GM19025 (cell line): ENCODE measurements around the gene S100A9.

ENCODE experiments used
- ATAC-seq: cut with Tn5 transposase; IDR thresholded peaks from one replicate; pipeline ENCODE4 v1.9.1; 2021; ENCODE audit warnings: mild to moderate bottlenecking, low read depth, moderate library complexity; ENCODE audit not compliant: unreplicated experiment

Gene S100A9

DNA sequence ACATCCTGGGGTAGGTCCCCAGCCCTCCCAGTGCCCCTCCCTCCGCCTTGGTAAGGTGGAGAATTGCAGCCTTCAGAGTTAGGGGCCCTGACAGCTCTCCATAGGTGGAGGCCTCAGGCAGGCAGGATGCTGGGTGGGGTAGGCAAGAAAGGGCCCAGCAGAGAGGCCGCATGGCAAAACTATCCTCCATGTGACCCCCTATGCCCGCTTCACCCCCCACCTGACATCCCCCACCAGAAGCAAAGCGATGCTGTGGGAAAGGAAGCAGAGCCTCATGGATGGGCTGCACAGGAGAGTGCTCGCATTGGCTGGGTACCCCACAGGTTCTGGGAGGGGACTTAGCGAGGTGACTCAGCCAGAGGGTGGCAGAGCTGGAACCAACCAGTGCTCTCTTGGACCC is 1.6 kb downstream of the S100A9 start:
- ATAC-seq = no peak

DNA sequence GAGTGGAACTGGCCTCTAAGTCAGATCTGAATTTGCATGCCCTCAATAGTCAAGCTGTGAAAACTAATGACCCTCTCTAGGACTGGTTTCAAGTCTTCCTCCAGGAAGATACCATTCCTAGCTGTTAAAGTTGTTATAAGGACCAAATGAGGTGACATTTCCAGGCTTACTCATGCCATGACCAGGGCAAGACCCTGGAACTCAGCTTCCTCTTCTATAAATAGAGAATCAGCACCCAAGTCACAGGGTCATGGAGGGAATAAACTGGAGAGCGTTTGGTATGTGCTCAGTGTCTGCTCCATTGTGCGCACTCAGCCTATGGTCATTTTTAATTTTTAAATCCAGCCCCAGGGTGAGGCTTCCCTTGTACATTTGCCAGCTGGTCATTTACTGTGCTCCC is 2.5 kb downstream of the S100A9 start:
- no peak for ATAC-seq

DNA sequence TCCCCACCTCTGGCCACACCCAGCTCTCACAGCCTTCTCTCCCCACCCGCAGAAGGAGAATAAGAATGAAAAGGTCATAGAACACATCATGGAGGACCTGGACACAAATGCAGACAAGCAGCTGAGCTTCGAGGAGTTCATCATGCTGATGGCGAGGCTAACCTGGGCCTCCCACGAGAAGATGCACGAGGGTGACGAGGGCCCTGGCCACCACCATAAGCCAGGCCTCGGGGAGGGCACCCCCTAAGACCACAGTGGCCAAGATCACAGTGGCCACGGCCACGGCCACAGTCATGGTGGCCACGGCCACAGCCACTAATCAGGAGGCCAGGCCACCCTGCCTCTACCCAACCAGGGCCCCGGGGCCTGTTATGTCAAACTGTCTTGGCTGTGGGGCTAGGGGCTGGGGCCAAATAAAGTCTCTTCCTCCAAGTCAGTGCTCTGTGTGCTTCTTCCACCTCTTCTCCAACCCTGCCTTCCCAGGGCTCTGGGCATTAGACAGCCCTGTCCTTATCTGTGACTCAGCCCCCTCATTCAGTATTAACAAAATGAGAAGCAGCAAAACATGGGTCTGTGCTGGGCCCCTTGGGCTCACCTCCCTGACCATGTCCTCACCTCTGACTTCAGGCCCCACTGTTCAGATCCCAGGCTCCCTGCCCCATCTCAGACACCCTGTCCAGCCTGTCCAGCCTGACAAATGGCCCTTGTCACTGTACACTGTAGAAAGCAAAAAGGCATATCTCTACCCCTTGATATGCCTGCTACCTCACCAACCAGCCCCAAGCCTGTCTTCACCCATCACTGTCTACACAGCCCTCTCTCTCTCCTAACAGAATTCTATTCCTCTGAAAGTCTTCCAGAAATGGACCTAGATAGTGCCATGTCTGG is 3.2 kb downstream of the S100A9 start:
- ATAC-seq = no peak

- no peak for ATAC-seq
Observed at GRCh38 chr1:153361480-153362109, 3.9 kb downstream of the S100A9 start.

DNA sequence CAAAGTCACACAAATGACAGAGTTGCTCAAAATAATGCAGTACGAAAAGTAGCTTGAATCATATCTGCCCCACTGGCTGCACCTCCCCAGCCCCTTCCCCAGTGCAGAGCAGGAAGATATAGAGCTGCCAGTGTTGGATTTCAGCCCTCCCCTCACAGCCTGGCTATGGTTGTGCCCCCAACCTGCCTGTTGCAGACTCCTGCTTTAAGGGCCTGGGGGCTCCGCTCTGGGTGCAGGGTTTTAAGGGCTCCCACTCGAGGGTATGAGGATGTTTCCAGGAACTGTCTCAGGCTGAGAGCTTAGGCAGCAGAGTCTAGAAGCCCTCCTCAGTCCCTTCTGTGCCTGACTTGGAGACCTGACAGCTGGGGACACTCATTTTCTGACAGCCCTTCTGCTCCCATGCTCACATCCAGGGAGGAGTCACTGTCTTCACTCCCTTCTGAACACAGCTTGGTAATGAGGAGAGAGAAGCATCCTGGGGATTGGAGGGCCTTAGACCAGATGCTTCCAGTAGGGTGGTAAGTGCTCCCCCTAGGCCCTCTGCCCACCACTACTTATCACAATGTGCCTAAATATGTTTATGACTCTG is 4.6 kb downstream of the S100A9 start:
- ATAC-seq = no peak

- no peak for ATAC-seq
Observed at GRCh38 chr1:153363641-153364040, 6.0 kb downstream of the S100A9 start.

- no peak for ATAC-seq
Observed at GRCh38 chr1:153364156-153364555, 6.5 kb downstream of the S100A9 start.

DNA sequence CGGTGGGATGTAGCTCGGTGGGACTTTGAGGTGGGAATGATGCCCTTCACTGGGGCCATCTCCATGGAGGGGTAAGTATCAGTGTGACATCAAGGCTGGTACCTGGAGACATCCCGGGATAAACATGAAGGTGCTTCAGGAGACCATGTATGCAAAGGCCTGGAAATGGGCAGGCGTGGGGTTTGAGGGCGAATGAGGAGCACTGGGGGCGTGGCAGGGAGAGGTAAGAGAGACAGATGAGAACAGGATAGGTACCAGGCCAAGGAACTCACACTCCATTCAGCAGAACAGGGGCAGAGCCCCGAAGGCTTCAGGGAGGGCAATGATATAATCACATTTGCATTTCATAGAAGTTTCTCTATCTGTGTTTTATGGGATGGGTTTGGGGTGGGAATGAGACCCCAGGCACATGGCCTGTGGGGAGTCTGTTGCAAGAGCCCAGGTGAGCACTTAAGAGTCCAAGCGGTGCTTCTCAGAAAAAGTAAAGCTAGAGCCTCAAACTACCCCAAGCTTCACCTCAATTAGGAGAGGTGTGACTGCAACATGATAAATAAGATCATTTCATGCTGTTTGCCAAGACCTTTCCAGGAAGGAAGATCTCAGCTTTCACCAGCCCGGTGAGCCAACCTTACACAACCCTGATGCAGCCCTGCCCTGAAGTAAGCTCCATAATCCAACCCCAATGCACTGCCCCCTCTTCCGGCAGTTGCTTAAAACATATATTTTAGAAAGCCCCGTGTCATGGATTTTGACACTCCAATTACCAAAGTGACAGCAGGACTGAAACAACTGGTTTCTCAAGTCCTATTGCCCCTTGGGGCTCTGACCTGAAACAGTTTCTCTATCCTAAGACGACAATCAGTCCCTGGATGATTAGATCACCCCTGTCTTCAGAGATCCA is 7.4 kb downstream of the S100A9 start:
- no peak for ATAC-seq

DNA sequence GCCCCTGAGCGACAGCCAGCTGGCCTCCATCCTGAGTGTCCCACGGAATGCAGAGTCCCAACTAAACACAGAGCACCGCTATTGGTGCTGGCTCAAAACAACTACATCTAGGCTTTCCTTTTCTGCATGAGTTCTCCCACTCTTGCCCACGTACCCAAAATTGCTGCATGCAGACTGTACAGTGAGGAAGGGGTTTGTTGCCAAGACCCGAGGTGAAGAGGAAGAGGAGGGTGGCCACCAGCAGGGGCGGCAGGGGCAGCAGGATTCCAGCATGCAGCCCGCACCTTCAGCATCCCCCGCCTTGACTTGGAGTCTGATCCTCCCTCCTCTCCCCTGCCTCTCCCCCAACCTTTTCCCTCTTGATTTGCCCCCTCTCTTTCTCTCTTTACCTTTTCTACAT is 8.0 kb downstream of the S100A9 start:
- no peak for ATAC-seq

GRCh38 chr1:153366261-153366660 is 8.6 kb downstream of the S100A9 start:
- ATAC-seq = no peak

GRCh38 chr1:153367090-153367489 is 9.4 kb downstream of the S100A9 start:
- no peak for ATAC-seq

- ATAC-seq = no peak
Observed at GRCh38 chr1:153368495-153368894, 10.8 kb downstream of the S100A9 start.

GRCh38 chr1:153370146-153370545 is 12.5 kb downstream of the S100A9 start:
- no peak for ATAC-seq

DNA sequence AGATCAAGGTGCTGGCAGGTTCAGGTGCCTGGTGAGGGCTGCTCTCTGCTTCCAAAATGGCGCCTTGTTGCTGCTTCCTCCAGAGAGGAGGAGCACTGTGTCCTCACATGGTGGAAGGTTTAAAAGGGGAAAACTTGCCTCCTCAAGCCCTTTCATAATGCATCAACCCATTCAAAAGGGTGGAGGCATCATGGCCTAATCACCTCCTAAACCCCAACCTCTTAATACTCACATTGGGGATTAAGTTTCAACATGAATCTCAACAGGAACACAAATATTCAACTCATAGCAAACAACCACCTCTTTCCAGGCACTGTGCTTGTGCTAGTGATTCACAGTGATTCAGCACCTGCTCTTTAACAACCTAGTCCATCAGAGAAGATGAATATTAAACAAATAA is 13.6 kb downstream of the S100A9 start:
- ATAC-seq = no peak

GRCh38 chr1:153372571-153372970 is 14.9 kb downstream of the S100A9 start:
- no peak for ATAC-seq

DNA sequence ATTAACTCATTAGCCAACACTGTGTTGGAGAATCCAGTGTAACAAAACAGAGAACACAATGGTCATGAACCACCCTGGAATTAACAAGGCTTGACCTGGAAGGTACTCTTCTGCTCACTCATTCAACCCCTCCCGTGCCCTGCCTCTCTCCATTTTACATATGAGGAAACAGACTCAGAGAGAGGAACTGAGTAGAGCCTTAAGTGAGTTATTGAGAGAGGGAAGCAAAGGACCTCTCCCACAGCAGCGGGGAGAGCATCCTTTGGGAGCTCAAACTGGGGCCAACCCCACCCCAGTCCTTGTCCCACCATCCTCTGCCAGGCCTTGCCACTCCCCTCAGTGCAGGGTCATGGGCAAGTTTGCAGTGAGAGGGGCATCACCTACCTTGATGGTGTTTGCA is 16.4 kb downstream of the S100A9 start:
- no peak for ATAC-seq

- ATAC-seq = no peak
Observed at GRCh38 chr1:153375511-153375910, 17.9 kb downstream of the S100A9 start, which contains the start of gene S100A12. TSS of gene S100A12 (minus strand) at chr1:153375621. CDS start at chr1:153374592, 1,029 bp downstream.

- no peak for ATAC-seq
Observed at GRCh38 chr1:153379591-153379990, 21.9 kb downstream of the S100A9 start.

GRCh38 chr1:153380711-153381110 is 23.1 kb downstream of the S100A9 start:
- no peak for ATAC-seq

GRCh38 chr1:153384958-153385580 is 27.4 kb downstream of the S100A9 start:
- no peak for ATAC-seq
